Spinal cord (tissue), 10 donors: ENCODE results near the gene CD93. TPM values are rescaled to one million over a fixed set of nuclear protein-coding genes. Genes with fewer than 3 reads are reported as not detected.

Experiments
- DNase-seq, 6 donors: peaks; one replicate each; pipeline versions ENCODE4 v3.0.0 to v3.0.0-alpha.2; 2013 to 2015; ENCODE audit warnings: low spot score in 6 of 6, low read depth in 4 of 6
- H3K27ac ChIP-seq: one replicate; pipeline ENCODE4 v1.5.1; 2013; ENCODE audit warnings: low read depth, low read length, control low read depth
- H3K27me3 ChIP-seq: one replicate; pipeline ENCODE4 v1.6.1; 2013; ENCODE audit warnings: low read length; ENCODE audit not compliant: control insufficient read depth, insufficient read depth
- H3K36me3 ChIP-seq: one replicate; pipeline ENCODE4 v1.6.1; 2013; ENCODE audit warnings: low read length; ENCODE audit not compliant: control insufficient read depth, insufficient read depth
- H3K4me1 ChIP-seq: one replicate; pipeline ENCODE4 v1.6.1; 2013; ENCODE audit warnings: low read length; ENCODE audit not compliant: control insufficient read depth, insufficient read depth
- H3K4me3 ChIP-seq: one replicate; pipeline ENCODE4 v1.5.1; 2013; ENCODE audit warnings: low read depth, low read length, control low read depth
- H3K9me3 ChIP-seq: one replicate; pipeline ENCODE4 v1.6.1; 2013; ENCODE audit warnings: low read length; ENCODE audit not compliant: control insufficient read depth, insufficient read depth
- WGBS: methylation state at CpG from one replicate; pipeline ENCODE4 v1.1.5; 2013; ENCODE audit warnings: missing lambda C conversion rate; ENCODE audit not compliant: insufficient coverage; 5-methylcytosine and 5-hydroxymethylcytosine counted together
- polyA plus RNA-seq, 2 donors: library from polyadenylated mRNA; unstranded; fragments of 120-200 nt; gene quantifications; one replicate each; pipeline ENCODE4 v1.2.1, GENCODE V29; 2013; ENCODE audit not compliant: insufficient read length in 2 of 2
- total RNA-seq, 2 donors: library from RNA; depleted of rRNA in 1 of 2; stranded (reverse); fragments of 120-200 nt in 1 of 2; fragments of >200 nt in 1 of 2; gene quantifications; one replicate each; pipeline versions ENCODE4 v1.2.3 to v1.2.4, GENCODE V29; 2013 to 2014
- donor health status: healthy.

The CD93 gene
- total and polyA plus RNA-seq, 4 donors = 19.6 to 54.5 (median 26.6) TPM

- DNase-seq = no peak
- H3K27me3 ChIP-seq = no peaks in the 10 kb centered on the region
- no peak overlapping the region for H3K27ac ChIP-seq
These were observed 42.5 kb upstream of the CD93 start for GRCh38 chr20:23128461-23129125.

GRCh38 chr20:23127506-23128279, 41.6 kb upstream of the CD93 start:
- no peak overlapping the region for H3K4me3 ChIP-seq
- DNase-seq = no peak
- no peak overlapping the region for H3K27ac ChIP-seq
- WGBS = 90% methylated on average over 13 of the region's 14 CpGs
- H3K27me3 ChIP-seq = no peaks in the 10 kb centered on the region
- no peaks in the 10 kb centered on the region for H3K36me3 ChIP-seq
- peaks cover 26% of the 10 kb centered on the region for H3K4me1 ChIP-seq
- no peaks in the 10 kb centered on the region for H3K9me3 ChIP-seq

More at GRCh38 chr20:23128461-23129125, 42.5 kb upstream of the CD93 start:
- 83% methylated on average over 11 of the region's 13 CpGs for WGBS
- no peaks in the 10 kb centered on the region for H3K36me3 ChIP-seq
- no peak overlapping the region for H3K4me3 ChIP-seq
- no peaks in the 10 kb centered on the region for H3K9me3 ChIP-seq
- H3K4me1 ChIP-seq = peaks cover 26% of the 10 kb centered on the region

GRCh38 chr20:23126281-23127061, 40.3 kb upstream of the CD93 start:
- Histone ChIP-seq H3K27me3 (no peaks in the 10 kb centered on the region), H3K27ac (no peak overlapping the region), H3K4me1 (peaks cover 26% of the 10 kb centered on the region), H3K36me3 (no peaks in the 10 kb centered on the region), H3K4me3 (no peak overlapping the region), H3K9me3 (no peaks in the 10 kb centered on the region)
- no peak for DNase-seq
- WGBS = 74% methylated on average over 11 of the region's 12 CpGs

- H3K27me3 ChIP-seq = no peaks in the 10 kb centered on the region
- peaks cover 26% of the 10 kb centered on the region for H3K4me1 ChIP-seq
- H3K36me3 ChIP-seq = no peaks in the 10 kb centered on the region
- no peak overlapping the region for H3K4me3 ChIP-seq
- H3K27ac ChIP-seq = no peak overlapping the region
- no peak for DNase-seq
- H3K9me3 ChIP-seq = no peaks in the 10 kb centered on the region
- WGBS = 75% methylated on average over 5 of the region's 5 CpGs
These were observed 39.6 kb upstream of the CD93 start for GRCh38 chr20:23125625-23126191.

- DNase-seq = no peak
- no peaks in the 10 kb centered on the region for H3K36me3 ChIP-seq
- no peak overlapping the region for H3K27ac ChIP-seq
- no peaks in the 10 kb centered on the region for H3K9me3 ChIP-seq
- H3K4me3 ChIP-seq = no peak overlapping the region
- peaks cover 26% of the 10 kb centered on the region for H3K4me1 ChIP-seq
- 90% methylated on average over 5 of the region's 5 CpGs for WGBS
- H3K27me3 ChIP-seq = no peaks in the 10 kb centered on the region
These were observed 39.0 kb upstream of the CD93 start for GRCh38 chr20:23125159-23125558.

- H3K36me3 ChIP-seq = no peaks in the 10 kb centered on the region
- H3K4me1 ChIP-seq = peaks cover 31% of the 10 kb centered on the region
- H3K9me3 ChIP-seq = no peaks in the 10 kb centered on the region
- no peaks in the 10 kb centered on the region for H3K27me3 ChIP-seq
- no peak overlapping the region for H3K27ac ChIP-seq
- no peak overlapping the region for H3K4me3 ChIP-seq
- DNase-seq = no peak
- whole genome bisulfite sequencing = 88% methylated on average over 7 of the region's 10 CpGs
These were observed 37.8 kb upstream of the CD93 start for GRCh38 chr20:23123886-23124285.

- 96% methylated on average over 10 of the region's 18 CpGs for WGBS
- no peak overlapping the region for H3K4me3 ChIP-seq
- no peaks in the 10 kb centered on the region for H3K36me3 ChIP-seq
- H3K27me3 ChIP-seq = no peaks in the 10 kb centered on the region
- H3K27ac ChIP-seq = no peak overlapping the region
- no peak for DNase-seq
- peaks cover 27% of the 10 kb centered on the region for H3K4me1 ChIP-seq
- no peaks in the 10 kb centered on the region for H3K9me3 ChIP-seq
These were observed 36.9 kb upstream of the CD93 start for GRCh38 chr20:23122796-23123655.

- Histone ChIP-seq H3K4me1 (peaks cover 24% of the 10 kb centered on the region), H3K36me3 (no peaks in the 10 kb centered on the region), H3K9me3 (no peaks in the 10 kb centered on the region), H3K27ac (no peak overlapping the region), H3K27me3 (no peaks in the 10 kb centered on the region), H3K4me3 (no peak overlapping the region)
- DNase-seq = no peak
- 100% methylated on average over 2 of the region's 9 CpGs for WGBS
These were observed 36.2 kb upstream of the CD93 start for GRCh38 chr20:23122321-23122720.
